Measurements from ENCODE around the gene LEMD1. TPM values are rescaled to one million over a fixed set of nuclear protein-coding genes. Genes with fewer than 3 reads are reported as not detected.

Gene LEMD1
- total RNA-seq, 1 experiment from 2014 or later: 16.7 TPM

- CTCF ChIA-PET: no interaction called here
- H3K4me2 ChIP-seq: peak overlapping the region; percentile 84; the same call in 1 of the 2 replicates
- peaks cover 20% of the 10 kb centered on the region for H3K27me3 ChIP-seq (ENCODE audit: insufficient read depth, low read depth)
- H3K4me3 ChIP-seq: no peak overlapping the region
- H3K36me3 ChIP-seq (ENCODE audit: low read depth): no peaks in the 10 kb centered on the region
- no peak overlapping the region for H3K27ac ChIP-seq
- intact Hi-C loops (cut with micrococcal nuclease; ENCODE audit: unreplicated experiment): no loop called here
- no peaks in the 10 kb centered on the region for H3K9me3 ChIP-seq (ENCODE audit: insufficient read depth, low read depth)
- H3K9me2 ChIP-seq (ENCODE audit: insufficient read depth): no peaks in the 10 kb centered on the region
- H4K20me1 ChIP-seq (ENCODE audit: insufficient read depth): 0 out of 2 replicates have a peak, but pooled peaks cover 6% of the 10 kb centered on the region
- BruUV-seq (replicated peaks): no TSS peak
- peaks cover 37% of the 10 kb centered on the region for H3F3A ChIP-seq (ENCODE audit: insufficient read depth, low read depth)
- no peak for DNase-seq
- POLR2A ChIA-PET (ENCODE audit: unreplicated experiment): no interaction called here
- H3K4me1 ChIP-seq (replicated peaks; ENCODE audit: insufficient read depth): peaks cover 43% of the 10 kb centered on the region
- no peak overlapping the region for H2AFZ ChIP-seq
- H3K79me2 ChIP-seq (ENCODE audit: low read depth): peaks cover 30% of the 10 kb centered on the region
- TF ChIP-seq CTCF (conservative IDR thresholded peaks at IDR 0.05) (no peak), EZH2 (IDR thresholded peaks at IDR 0.05; ENCODE audit: low read depth) (no peak)
Measured at GRCh38 chr1:205451759-205452164, 29.9 kb upstream of the LEMD1 start.

- Histone ChIP-seq H3K27ac (peak overlapping the region; percentile 73), H2AFZ (no peak overlapping the region), H3K4me1 (replicated peaks; ENCODE audit: insufficient read depth) (peaks cover 42% of the 10 kb centered on the region), H3K36me3 (ENCODE audit: low read depth) (no peaks in the 10 kb centered on the region), H4K20me1 (ENCODE audit: insufficient read depth) (0 out of 2 replicates have a peak, but pooled peaks cover 6% of the 10 kb centered on the region), H3K4me2 (peak overlapping the region; percentile 84), H3K4me3 (peak overlapping the region; percentile 53; the same call in 1 of the 2 replicates), H3K79me2 (ENCODE audit: low read depth) (peaks cover 35% of the 10 kb centered on the region), H3K9me2 (ENCODE audit: insufficient read depth) (no peaks in the 10 kb centered on the region), H3F3A (ENCODE audit: insufficient read depth, low read depth) (peaks cover 37% of the 10 kb centered on the region), H3K9me3 (ENCODE audit: insufficient read depth, low read depth) (no peaks in the 10 kb centered on the region), H3K27me3 (ENCODE audit: insufficient read depth, low read depth) (peaks cover 14% of the 10 kb centered on the region)
- TF ChIP-seq EZH2 (IDR thresholded peaks at IDR 0.05; ENCODE audit: low read depth) (no peak), CTCF (conservative IDR thresholded peaks at IDR 0.05) (no peak)
- intact Hi-C loops (cut with micrococcal nuclease; ENCODE audit: unreplicated experiment): no loop called here
- no TSS peak for BruUV-seq (replicated peaks)
- ChIA-PET CTCF (no interaction called here), POLR2A (ENCODE audit: unreplicated experiment) (no interaction called here)
- peak in 1 of 2 experiments; percentile 12 for DNase-seq
Measured at GRCh38 chr1:205451202-205451601, 29.3 kb upstream of the LEMD1 start.

GRCh38 chr1:205450448-205450847, 28.6 kb upstream of the LEMD1 start:
- ChIA-PET POLR2A (ENCODE audit: unreplicated experiment) (interaction anchor here (0.5 to 1.3 kb wide), 3 partner anchors 9 to 1404 kb away, joined by 8 to 10 read pairs (median 9); no protein-coding TSS in a partner anchor), CTCF (no interaction called here)
- peaks cover 42% of the 10 kb centered on the region for H3K4me1 ChIP-seq (replicated peaks; ENCODE audit: insufficient read depth)
- TF ChIP-seq EZH2 (IDR thresholded peaks at IDR 0.05; ENCODE audit: low read depth) (no peak), CTCF (conservative IDR thresholded peaks at IDR 0.05) (no peak; the same call in 1 of the 2 replicates)
- peak overlapping the region; percentile 70; the same call in 1 of the 2 replicates for H2AFZ ChIP-seq
- H3K4me3 ChIP-seq: peak overlapping the region; percentile 53; the same call in 1 of the 2 replicates
- no peaks in the 10 kb centered on the region for H3K9me3 ChIP-seq (ENCODE audit: insufficient read depth, low read depth)
- H3K27me3 ChIP-seq (ENCODE audit: insufficient read depth, low read depth): peaks cover 7% of the 10 kb centered on the region
- intact Hi-C loops (cut with micrococcal nuclease; ENCODE audit: unreplicated experiment): no loop called here
- no peaks in the 10 kb centered on the region for H3K9me2 ChIP-seq (ENCODE audit: insufficient read depth)
- H3K79me2 ChIP-seq (ENCODE audit: low read depth): peaks cover 43% of the 10 kb centered on the region
- BruUV-seq (replicated peaks): no TSS peak
- no peaks in the 10 kb centered on the region for H3K36me3 ChIP-seq (ENCODE audit: low read depth)
- H3F3A ChIP-seq (ENCODE audit: insufficient read depth, low read depth): peaks cover 37% of the 10 kb centered on the region
- DNase-seq: peak; percentile 52 to 54
- H3K27ac ChIP-seq: peak overlapping the region; percentile 73
- peak overlapping the region; percentile 84 for H3K4me2 ChIP-seq
- H4K20me1 ChIP-seq (ENCODE audit: insufficient read depth): peaks cover 6% of the 10 kb centered on the region; the same call in 1 of the 2 replicates

Data from PC-9 (cell line).